CD4-positive, alpha-beta T cell treated with Interleukin-6 at 100 ng/mL for 8 hours (primary cell): Measurements from ENCODE around the gene SSX4B.
"Not testable (repeated sequence)": the region's sequence is repeated elsewhere in the genome, so short reads cannot be mapped to it uniquely, and the experiment has no call there.

Source experiments
- DNase-seq: peaks from one replicate; pipeline ENCODE4 v3.0.0-alpha.2; 2020; ENCODE audit warnings: mixed read lengths, low spot score

SSX4B gene, protein sequence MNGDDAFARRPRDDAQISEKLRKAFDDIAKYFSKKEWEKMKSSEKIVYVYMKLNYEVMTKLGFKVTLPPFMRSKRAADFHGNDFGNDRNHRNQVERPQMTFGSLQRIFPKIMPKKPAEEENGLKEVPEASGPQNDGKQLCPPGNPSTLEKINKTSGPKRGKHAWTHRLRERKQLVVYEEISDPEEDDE

DNA sequence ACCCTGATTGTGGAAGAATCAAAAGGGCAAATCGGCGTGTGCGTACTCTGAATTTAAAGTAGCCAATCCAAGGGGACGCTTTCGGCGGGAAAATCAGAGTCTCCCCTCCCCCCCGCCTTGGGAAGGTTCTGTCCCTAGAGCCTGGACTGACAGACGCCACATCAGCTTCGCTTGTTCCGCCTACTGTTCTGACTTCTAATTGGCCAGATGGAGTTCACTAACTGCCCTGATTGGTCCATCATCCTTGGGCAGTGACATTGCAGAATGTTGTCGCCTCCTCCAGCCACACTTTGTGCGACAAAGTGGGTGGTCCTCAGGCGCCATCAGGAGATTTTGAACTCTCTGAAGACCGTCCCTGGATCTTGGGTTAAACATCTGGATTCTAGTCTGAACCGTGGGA is at the start of gene SSX4B:
TSS of gene SSX4B (minus strand) at position 101 of the 400 bp plus-strand sequence. CDS start 588 bp downstream, outside the sequence.
- not testable (repeated sequence) for DNase-seq

DNA sequence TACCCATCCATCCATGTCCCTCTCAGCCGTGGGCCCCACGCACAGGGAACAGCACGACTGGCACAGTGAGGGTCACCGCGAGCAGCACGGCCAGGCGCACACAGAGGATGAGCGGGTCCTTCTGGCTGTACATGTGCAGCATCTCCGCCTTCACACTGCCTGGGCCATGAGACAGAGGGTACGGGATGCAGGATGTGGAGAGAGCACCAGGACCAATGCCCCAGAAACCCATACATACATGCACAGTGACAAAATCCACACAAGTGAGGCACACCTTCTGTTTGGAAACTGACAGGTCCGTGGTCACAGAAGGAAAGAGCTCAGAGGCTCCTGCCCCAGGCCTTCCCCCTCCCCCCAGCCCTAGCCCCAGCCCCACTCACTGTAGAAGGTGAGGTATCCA is 48.8 kb upstream of the SSX4B start:
- DNase-seq, result no peak

DNA sequence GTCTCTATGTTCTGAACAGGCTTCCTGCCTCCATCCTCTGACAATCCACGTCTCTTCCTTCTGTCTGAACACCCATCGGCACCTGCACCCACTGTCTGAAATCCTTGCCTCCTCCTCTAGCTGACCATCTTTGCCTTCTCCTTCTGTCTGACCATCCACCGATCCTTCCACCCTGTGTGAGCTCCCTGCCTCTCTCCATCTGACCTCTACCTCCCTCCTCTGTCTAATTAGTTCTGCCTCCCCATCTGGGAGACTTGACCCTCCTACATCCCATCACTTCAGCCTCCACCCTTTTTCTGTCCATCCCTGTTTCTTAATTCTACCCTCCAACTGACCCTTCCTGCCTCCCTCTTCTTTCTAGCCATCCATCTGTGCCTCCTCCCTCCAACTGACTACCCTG is 48.3 kb upstream of the SSX4B start:
- no peak for DNase-seq

DNA sequence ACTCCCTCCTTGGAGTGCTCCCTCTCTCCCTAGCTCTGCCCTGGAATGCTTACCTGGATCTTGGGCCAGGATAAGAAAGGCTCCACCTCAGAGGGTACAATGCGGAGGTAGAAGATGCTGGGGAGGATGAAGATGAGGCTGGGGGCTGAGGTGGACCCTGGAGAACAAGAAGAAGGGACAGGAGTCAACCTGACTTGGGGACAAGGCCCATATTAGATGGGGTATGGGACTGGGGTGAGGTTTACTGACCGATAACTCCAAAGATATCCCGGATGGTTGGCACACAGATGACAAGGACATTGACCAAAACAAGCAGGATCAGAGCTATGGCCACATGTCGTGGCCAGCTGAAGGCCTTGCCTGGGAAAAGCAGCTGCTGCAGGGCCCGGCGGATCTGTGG is 47.7 kb upstream of the SSX4B start:
- DNase-seq, result no peak

DNA sequence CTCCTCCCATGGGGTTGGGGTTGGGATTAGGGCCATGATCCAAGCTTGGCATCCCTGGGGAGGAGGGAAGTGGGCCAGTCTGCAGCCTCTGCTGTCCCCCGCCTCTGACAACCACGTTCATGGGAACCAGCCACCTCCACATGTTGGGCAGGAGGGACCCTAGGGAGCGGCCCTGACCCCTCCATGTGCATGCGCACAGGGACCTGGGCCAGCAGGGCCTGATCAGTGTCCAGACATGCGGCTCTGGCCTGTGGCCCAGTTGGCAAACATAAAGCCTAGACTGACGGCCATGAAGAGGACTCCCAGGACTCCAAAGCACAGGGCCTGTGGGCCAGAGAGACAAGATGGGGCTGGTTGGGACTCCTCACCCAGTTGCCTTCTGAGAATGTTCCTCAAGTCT is 47.0 kb upstream of the SSX4B start:
- no peak for DNase-seq

DNA sequence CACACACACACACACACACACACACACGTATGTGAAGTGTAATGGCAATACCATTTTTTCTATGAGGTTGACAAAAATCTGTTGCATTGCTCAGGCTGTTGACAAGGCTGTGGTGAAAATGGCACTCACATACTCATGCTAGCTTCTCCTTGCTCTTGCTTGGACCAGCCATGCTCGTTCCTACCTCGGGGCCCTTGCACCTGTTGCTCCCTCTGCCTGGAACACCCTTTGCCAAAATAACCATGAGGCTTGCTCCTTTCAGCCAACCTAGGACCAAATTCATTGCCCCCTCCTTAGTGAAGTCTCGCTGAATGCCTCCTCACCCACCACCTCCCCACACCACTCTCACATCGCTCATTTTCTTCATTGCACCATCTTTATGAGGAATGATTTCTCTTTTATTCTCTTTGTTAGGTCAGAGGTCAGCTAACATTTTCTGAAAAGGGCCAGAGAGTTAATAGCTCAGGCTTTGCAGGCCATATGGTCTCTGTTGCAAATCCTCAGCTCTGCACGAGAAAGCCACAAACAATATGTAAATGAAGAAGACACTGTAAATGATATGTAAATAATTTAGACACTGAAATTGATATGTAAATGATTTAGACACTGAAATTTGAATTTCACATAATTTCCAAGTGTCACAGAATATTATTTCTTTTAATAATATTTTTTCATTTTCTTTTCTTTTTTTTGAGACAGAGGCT is 45.0 kb upstream of the SSX4B start:
- DNase-seq, result no peak

DNA sequence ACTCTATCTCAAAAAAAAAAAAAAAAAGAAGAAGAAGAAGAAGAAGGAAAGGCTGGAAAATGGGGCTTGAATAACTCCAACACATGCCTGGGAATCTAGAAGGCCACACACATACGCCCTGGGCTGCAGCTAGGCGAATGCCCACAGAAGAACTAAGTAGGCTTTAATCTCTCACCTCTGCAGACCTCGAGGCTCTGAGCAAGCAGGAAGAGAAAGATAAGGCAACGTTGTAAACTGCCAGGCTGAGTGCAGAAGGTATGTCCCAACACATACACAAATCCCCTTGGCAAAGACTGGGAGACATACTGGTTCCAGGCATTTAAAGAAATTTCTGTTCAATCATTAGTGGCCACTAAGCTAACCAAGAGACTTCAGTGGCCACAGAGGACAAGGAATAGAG is 39.9 kb upstream of the SSX4B start:
- no peak for DNase-seq

DNA sequence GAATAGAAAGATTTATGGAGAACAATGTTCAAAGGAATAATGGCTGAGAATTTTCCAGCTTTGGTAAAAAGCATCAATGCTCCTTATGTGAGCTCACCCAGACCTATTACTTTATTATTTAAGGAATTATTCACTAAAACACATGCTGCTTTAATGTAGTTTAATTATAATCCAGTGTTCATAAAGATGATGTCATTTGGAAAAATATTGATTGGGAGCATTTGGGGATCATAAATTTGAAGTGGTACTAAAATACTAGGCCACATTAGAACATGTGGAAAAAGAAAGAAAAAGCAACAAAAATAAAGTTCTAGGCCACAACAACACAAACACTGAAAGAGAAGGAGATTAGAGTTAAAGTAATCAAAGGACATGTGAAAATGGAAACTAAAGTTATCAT is 38.3 kb upstream of the SSX4B start:
- DNase-seq, result no peak

DNA sequence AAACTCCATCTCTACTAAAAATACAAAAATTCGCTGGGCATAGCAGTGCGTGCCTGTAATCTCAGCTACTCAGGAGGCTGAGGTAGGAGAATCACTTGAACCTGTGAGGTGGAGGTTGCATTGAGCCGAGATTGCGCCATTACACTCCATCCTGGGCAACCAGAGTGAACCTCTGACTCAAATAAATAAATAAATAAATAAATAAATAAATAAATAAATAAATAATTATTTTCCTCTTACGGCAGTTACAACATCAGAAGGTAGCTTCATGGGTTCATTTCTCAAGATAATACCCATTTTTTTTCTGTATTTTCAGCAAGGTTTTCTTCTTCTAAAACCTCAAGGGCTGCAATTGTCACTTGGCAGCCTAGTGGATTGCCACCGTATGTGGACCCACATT is 35.4 kb upstream of the SSX4B start:
- not testable (repeated sequence) for DNase-seq

DNA sequence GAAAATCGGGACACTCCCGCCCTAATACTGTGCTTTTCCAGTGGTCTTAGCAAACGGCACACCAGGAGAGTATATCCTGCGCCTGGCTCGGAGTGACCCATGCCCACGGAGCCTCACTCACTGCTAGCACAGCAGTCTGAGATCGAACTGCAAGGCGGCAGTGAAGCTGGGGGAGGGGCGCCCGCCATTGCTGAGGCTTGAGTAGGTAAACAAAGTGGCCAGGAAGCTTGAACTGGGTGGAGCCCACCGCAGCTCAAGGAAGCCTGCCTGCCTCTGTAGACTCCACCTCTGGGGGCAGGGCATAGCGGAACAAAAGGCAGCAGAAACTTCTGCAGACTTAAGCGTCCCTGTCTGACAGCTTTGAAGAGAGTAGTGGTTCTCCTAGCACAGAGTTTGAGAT is 22.0 kb upstream of the SSX4B start:
- not testable (repeated sequence) for DNase-seq

DNA sequence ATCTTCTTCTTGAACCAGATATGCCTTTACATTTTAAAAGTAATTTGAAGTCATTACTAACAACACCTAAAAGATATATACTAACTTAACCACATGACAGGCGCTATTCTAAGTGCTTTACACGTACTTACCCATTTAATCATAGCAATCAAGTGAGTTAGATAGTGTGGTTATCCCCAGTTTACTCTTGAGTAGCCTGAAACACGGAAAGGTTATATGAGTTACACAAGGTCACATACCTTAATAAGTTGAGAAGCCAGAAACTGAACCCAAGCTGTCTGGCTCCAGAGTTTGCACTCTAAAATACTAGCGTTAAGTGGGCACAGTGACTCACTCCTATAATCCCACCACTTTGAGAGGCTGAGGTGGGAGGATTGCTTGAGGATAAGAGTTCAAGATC is 18.4 kb upstream of the SSX4B start:
- not testable (repeated sequence) for DNase-seq

DNA sequence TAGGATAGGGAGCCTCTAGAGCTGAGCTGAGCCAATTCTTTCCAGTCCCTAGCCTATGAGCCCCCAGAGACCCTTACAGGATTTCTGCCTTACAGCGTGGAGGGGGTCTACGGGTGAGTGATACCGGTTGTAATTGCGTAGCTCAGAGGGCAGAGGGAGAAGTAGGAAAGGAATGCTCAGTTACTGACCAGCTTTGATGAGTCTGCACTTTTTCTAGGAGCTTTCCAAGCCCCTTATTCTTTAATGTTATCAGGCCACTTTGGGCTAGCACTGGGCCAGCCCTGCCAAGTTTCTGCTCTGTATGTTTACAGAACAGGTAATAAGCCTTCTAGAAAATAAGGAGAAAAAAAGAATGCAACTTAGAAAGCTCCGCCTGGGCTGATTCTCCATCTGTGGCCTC is 17.8 kb upstream of the SSX4B start:
- DNase-seq, result not testable (repeated sequence)

DNA sequence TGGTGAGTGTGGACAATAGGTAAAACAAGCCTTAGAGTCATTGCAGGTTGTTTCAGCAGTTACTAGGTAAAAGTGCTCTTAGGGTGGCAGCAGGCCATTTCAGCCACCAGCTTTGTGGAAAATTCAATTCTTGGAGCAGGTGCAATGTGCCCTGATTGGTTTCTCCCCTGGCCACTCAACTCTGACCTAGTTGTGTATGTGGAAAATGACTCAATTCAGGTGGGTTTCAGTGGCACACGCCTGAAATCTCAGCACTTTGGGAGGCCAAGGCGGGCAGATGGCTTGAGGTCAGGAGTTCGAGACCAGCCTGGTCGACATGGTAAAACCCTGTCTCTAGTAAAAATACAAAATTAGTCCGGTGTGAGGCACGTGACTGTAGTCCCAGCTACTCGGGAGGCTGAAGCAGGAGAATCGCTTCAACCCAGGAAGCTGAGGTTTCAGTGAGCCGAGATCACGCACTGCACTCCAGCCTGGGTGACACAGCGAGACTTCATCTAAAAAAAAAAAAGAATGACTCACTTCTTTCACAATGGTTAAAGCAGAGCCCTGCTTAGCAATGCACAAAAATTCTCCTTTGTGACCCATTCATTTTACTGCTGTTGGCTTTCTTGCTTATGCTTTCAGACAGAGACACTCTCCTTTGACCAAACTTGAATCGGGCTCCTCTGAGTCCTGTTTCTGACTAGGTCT is 15.4 kb upstream of the SSX4B start:
- DNase-seq, result not testable (repeated sequence)

DNA sequence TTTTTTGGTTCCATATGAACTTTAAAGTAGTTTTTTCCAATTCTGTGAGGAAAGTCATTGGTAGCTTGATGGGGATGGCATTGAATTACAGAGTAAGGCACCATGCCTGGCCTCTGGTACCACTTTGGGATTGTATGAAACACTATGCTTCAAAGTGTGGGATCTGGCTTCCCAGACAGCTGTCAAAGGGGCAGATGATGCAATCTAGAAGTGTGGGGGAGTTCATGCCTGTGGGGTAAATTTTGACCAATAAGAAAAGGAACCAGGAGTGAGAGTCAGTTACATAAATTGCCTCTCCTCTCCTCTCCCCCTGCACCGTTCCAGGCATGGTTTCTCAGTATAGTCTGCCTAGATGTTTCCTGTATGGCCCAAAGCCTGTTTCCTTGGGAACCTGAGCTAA is 13.9 kb downstream of the SSX4B start:
- not testable (repeated sequence) for DNase-seq

DNA sequence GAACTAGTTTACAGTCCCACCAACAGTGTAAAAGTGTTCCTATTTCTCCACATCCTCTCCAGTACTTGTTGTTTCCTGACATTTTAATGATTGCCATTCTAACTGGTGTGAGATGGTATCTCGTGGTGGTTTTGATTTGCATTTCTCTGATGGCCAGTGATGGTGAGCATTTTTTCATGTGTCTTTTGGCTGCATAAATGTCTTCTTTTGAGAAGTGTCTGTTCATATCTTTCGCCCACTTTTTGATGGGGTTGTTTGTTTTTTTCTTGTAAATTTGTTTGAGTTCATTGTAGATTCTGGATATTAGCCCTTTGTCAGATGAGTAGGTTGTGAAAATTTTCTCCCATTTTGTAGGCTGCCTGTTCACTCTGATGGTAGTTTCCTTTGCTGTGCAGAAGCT is 14.8 kb downstream of the SSX4B start:
- DNase-seq, result not testable (repeated sequence)

DNA sequence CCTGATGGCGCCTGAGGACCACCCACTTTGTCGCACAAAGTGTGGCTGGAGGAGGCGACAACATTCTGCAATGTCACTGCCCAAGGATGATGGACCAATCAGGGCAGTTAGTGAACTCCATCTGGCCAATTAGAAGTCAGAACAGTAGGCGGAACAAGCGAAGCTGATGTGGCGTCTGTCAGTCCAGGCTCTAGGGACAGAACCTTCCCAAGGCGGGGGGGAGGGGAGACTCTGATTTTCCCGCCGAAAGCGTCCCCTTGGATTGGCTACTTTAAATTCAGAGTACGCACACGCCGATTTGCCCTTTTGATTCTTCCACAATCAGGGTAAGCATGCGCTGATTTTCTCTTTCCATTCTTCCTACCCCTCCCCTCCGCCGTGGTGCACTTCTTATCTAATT is 28.5 kb downstream of the SSX4B start, which contains the start of gene SSX4:
TSS of gene SSX4 (plus strand) at position 301 of the 400 bp plus-strand sequence. CDS start 515 bp downstream, outside the sequence.
- not testable (repeated sequence) for DNase-seq

DNA sequence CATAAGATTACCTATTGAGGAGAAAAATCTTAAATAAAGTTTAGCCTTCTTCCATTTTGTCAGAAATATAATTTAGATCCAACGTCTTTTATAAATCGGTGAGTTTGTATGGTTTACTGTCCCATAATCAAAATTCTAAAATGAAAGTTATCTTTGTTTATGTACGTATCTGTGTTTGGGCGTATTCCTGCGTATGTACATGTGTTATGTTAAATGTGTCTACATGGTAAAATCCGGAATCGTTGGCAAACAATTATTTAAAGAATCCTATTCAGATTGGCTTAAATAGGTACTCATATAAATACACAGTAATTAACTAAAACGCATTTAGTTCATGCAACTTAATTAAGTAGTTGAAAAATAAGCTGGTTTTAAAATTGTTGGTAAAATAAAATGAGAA is 41.4 kb downstream of the SSX4B start:
- DNase-seq, result not testable (repeated sequence)

DNA sequence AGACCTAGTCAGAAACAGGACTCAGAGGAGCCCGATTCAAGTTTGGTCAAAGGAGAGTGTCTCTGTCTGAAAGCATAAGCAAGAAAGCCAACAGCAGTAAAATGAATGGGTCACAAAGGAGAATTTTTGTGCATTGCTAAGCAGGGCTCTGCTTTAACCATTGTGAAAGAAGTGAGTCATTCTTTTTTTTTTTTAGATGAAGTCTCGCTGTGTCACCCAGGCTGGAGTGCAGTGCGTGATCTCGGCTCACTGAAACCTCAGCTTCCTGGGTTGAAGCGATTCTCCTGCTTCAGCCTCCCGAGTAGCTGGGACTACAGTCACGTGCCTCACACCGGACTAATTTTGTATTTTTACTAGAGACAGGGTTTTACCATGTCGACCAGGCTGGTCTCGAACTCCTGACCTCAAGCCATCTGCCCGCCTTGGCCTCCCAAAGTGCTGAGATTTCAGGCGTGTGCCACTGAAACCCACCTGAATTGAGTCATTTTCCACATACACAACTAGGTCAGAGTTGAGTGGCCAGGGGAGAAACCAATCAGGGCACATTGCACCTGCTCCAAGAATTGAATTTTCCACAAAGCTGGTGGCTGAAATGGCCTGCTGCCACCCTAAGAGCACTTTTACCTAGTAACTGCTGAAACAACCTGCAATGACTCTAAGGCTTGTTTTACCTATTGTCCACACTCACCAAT is 43.9 kb downstream of the SSX4B start:
- DNase-seq, result not testable (repeated sequence)

DNA sequence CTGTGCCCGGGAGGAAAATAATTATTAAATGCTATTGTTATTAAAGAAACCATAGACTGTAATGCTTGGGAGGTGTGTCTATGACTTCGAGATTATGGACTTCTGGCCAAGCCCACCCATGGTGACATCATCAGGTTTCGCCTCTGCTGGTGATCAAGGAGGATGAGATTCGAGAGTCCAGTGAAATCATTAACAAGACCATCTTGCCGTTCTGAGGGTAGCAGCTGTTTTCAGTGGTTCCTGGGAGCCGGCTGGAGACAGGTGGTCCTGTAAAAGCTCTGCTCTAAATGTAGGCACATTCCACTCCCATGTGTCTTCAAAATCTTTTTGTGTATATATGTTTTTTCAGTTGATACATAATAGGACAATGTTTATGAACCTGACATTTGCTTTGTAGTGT is 52.5 kb downstream of the SSX4B start:
- DNase-seq, result not testable (repeated sequence)

DNA sequence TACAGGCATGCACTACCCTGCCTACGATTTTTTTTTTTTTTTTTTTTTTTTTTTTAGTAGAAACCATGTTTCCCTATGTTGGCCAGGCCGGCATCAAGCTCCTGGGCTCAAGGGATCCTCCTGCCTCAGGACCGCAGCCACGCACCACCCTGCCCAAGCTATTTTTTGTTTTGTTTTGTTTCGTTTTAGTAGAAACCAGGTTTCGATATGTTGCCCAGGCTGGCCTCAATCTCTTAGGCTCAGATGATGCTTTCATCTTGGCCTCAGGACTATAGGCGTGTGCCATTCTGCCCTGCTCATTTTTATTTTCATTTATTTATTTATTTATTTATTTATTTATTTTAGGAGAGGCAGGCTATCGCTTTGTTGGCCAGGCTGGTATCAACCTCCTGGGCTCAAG is 54.1 kb downstream of the SSX4B start:
- no peak for DNase-seq

DNA sequence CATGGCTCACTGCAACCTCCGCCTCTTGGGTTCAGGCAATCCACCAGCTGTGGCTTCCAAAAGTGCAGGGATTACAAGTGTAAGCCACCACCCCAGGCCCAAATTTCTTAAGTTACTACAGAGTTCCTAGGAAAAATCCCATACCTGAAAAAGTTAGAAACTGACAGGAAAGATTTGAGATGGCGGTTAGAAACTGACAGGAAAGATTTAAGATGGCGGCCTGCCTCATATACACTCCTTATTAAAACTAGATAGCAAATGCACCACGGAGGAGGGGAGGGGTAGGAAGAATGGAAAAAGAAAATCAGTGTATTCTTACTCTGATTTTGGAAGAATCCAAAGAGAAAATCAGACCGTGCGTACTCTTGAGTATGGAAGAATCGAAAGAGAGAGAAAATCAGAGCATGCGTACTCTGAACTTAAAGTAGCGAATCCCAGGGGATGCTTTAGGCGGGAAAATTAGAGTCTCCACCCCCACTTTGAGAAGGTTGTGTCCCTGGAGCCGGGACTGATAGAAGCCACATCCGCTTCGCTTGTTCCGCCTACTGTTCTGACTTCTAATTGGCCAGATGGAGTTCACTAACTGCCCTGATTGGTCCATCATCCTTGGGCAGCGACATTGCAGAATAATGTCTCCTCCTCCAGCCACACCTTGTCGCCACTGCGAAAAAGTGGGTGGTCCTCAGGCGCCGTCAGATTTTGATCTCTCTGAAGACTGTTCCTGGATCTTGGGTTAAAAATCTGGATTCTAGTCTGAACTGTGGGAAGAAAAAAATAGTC is 55.3 kb downstream of the SSX4B start, which contains the start of gene SSX3:
TSS of gene SSX3 (minus strand) at position 389 of the 780 bp plus-strand sequence. CDS start 1,454 bp downstream, outside the sequence.
- DNase-seq, result not testable (repeated sequence)
